ENCODE measurements around the gene SOX6. TPM values are rescaled to one million over a fixed set of nuclear protein-coding genes. Genes with fewer than 3 reads are reported as not detected.

The SOX6 gene
- polyA plus RNA-seq, 1 of the 3 experiments (the other 2 are of a cell fraction): 0.03 TPM

GRCh38 chr11:15981292-15981691 lies 375.1 kb downstream of the SOX6 start:
- Histone ChIP-seq H3K4me3 (ENCODE audit: low read depth in 2 of 2, low read length in 1 of 2) (no peak overlapping the region), H3K9me2 (no peaks in the 10 kb centered on the region), H3K36me3 (replicated peaks in 1 of 2; ENCODE audit: control insufficient read depth in 1 of 2, insufficient read depth in 2 of 2, low read length in 1 of 2) (no peaks in the 10 kb centered on the region), H4K20me1 (ENCODE audit: insufficient read depth) (no peaks in the 10 kb centered on the region), H3K9me3 (no peaks in the 10 kb centered on the region), H3K27me3 (ENCODE audit: insufficient read depth) (no peaks in the 10 kb centered on the region), H3K79me2 (ENCODE audit: insufficient read depth) (no peaks in the 10 kb centered on the region), H2AFZ (ENCODE audit: low read depth) (no peak overlapping the region), H3K4me1 (ENCODE audit: control insufficient read depth in 1 of 2, insufficient read depth in 2 of 2, low read depth in 1 of 2, low read length in 1 of 2) (no peaks in the 10 kb centered on the region), H3K27ac (ENCODE audit: low read depth in 2 of 2, low read length in 1 of 2) (no peak overlapping the region), H3K9ac (no peak overlapping the region), H3F3A (replicated peaks; ENCODE audit: insufficient read depth) (no peaks in the 10 kb centered on the region), H3K4me2 (no peak overlapping the region)
- POLR2A ChIA-PET: no interaction called here
- CTCF ChIA-PET: interaction anchor here (1.3 kb wide), 1 partner anchor 154 kb away, joined by 4 read pairs; no protein-coding TSS in a partner anchor
- 85% methylated on average over 1 of the region's 1 CpG for WGBS (ENCODE audit: low lambda C conversion rate)
- no peak for TF ChIP-seq RXRA (IDR thresholded peaks at IDR 0.05; ENCODE audit: borderline replicate concordance, low read depth)
- no peak for TF ChIP-seq EP300 (IDR thresholded peaks at IDR 0.05; ENCODE audit: borderline replicate concordance in 1 of 2, low read depth in 1 of 2, low read length in 1 of 2)
- no peak for TF ChIP-seq EZH2phosphoT487 (IDR thresholded peaks at IDR 0.05; ENCODE audit: borderline replicate concordance, low read depth)
- no peak for TF ChIP-seq GABPA (IDR thresholded peaks at IDR 0.05; ENCODE audit: low read depth)
- no peak for TF ChIP-seq CHD2 (IDR thresholded peaks at IDR 0.05; ENCODE audit: low read length, partially characterized antibody)
- no peak for TF ChIP-seq MAX (IDR thresholded peaks at IDR 0.05; ENCODE audit: low read depth)
- no peak for TF ChIP-seq RAD21 (IDR thresholded peaks at IDR 0.05; ENCODE audit: low read length)
- TF ChIP-seq CTCF (IDR thresholded peaks at IDR 0.05): no peak
- no peak for TF ChIP-seq NRF1 (IDR thresholded peaks at IDR 0.05; ENCODE audit: low read depth, low read length)
- TF ChIP-seq ELF1 (IDR thresholded peaks at IDR 0.05): no peak
- no peak for DNase-seq

- no peak for DNase-seq
- H4K20me1 ChIP-seq (ENCODE audit: insufficient read depth): no peaks in the 10 kb centered on the region
- H3K27ac ChIP-seq (ENCODE audit: low read depth in 2 of 2, low read length in 1 of 2): no peak overlapping the region
- H3K79me2 ChIP-seq (ENCODE audit: insufficient read depth): no peaks in the 10 kb centered on the region
- WGBS (ENCODE audit: low lambda C conversion rate): 54% methylated on average over 4 of the region's 4 CpGs
- H3K9me3 ChIP-seq: no peaks in the 10 kb centered on the region
- no peaks in the 10 kb centered on the region for H3K9me2 ChIP-seq
- no peaks in the 10 kb centered on the region for H3K4me1 ChIP-seq (ENCODE audit: control insufficient read depth in 1 of 2, insufficient read depth in 2 of 2, low read depth in 1 of 2, low read length in 1 of 2)
- H3K9ac ChIP-seq: no peak overlapping the region
- H3K4me2 ChIP-seq: no peak overlapping the region
- ChIA-PET POLR2A (no interaction called here), CTCF (interaction anchor here (1.6 kb wide), 1 partner anchor 11 kb away, joined by 6 read pairs; no protein-coding TSS in a partner anchor)
- H2AFZ ChIP-seq (ENCODE audit: low read depth): no peak overlapping the region
- TF ChIP-seq GATA2 (CRISPR knock-in tag; IDR thresholded peaks at IDR 0.05) (no peak), SIN3A (IDR thresholded peaks at IDR 0.05; ENCODE audit: borderline replicate concordance, low read depth, low read length) (no peak), RAD21 (IDR thresholded peaks at IDR 0.05; ENCODE audit: low read length) (no peak), RXRA (IDR thresholded peaks at IDR 0.05; ENCODE audit: borderline replicate concordance, low read depth) (no peak), POLR2AphosphoS5 (IDR thresholded peaks at IDR 0.05; ENCODE audit: low read depth, low read length) (no peak), RFX5 (IDR thresholded peaks at IDR 0.05; ENCODE audit: low read length) (no peak), CHD2 (IDR thresholded peaks at IDR 0.05; ENCODE audit: low read length, partially characterized antibody) (no peak), TEAD4 (IDR thresholded peaks at IDR 0.05; ENCODE audit: borderline replicate concordance, insufficient read depth) (no peak), ELF1 (IDR thresholded peaks at IDR 0.05) (no peak), MEF2A (IDR thresholded peaks at IDR 0.05; ENCODE audit: borderline replicate concordance, low read depth) (no peak), EZH2phosphoT487 (IDR thresholded peaks at IDR 0.05; ENCODE audit: borderline replicate concordance, low read depth) (no peak), CTCF (IDR thresholded peaks at IDR 0.05) (no peak), NRF1 (IDR thresholded peaks at IDR 0.05; ENCODE audit: low read depth, low read length) (no peak)
- H3K27me3 ChIP-seq (ENCODE audit: insufficient read depth): no peaks in the 10 kb centered on the region
- no peak overlapping the region for H3K4me3 ChIP-seq (ENCODE audit: low read depth in 2 of 2, low read length in 1 of 2)
- H3F3A ChIP-seq (replicated peaks; ENCODE audit: insufficient read depth): no peaks in the 10 kb centered on the region
- no peaks in the 10 kb centered on the region for H3K36me3 ChIP-seq (replicated peaks in 1 of 2; ENCODE audit: control insufficient read depth in 1 of 2, insufficient read depth in 2 of 2, low read length in 1 of 2)
Observed at GRCh38 chr11:15977116-15977515, 379.2 kb downstream of the SOX6 start.

Measured in SK-N-SH (cell line).